HG03558 (cell line): ENCODE results near the gene USP49.

Source experiments
- ATAC-seq: cut with Tn5 transposase; IDR thresholded peaks from one replicate; pipeline ENCODE4 v1.9.1; 2021; ENCODE audit warnings: moderate number of reproducible peaks; ENCODE audit not compliant: unreplicated experiment; ENCODE audit errors: extremely low read depth

USP49 gene

GRCh38 chr6:41878246-41878645 is 16.9 kb downstream of the USP49 start:
- ATAC-seq: no peak

GRCh38 chr6:41877051-41877680 is 18.0 kb downstream of the USP49 start:
- no peak for ATAC-seq

GRCh38 chr6:41874741-41875140 is 20.4 kb downstream of the USP49 start:
- no peak for ATAC-seq

GRCh38 chr6:41872147-41872546 is 23.0 kb downstream of the USP49 start:
- ATAC-seq: no peak

- ATAC-seq: no peak
Observed at GRCh38 chr6:41871691-41872090, 23.5 kb downstream of the USP49 start.

GRCh38 chr6:41859356-41859755 is 35.8 kb downstream of the USP49 start:
- no peak for ATAC-seq

- ATAC-seq: no peak
Observed at GRCh38 chr6:41858703-41859102, 36.5 kb downstream of the USP49 start.

GRCh38 chr6:41850861-41851260 is 44.3 kb downstream of the USP49 start:
- no peak for ATAC-seq

- no peak for ATAC-seq
Observed at GRCh38 chr6:41846666-41847237, 48.4 kb downstream of the USP49 start.

- no peak for ATAC-seq
Observed at GRCh38 chr6:41843178-41843577, 52.0 kb downstream of the USP49 start.

GRCh38 chr6:41840326-41840725 is 54.8 kb downstream of the USP49 start:
- no peak for ATAC-seq

- no peak for ATAC-seq
Observed at GRCh38 chr6:41836660-41837052, 58.5 kb downstream of the USP49 start.

GRCh38 chr6:41836022-41836659 is 59.0 kb downstream of the USP49 start:
- ATAC-seq: no peak

- no peak for ATAC-seq
Observed at GRCh38 chr6:41832263-41832662, 62.9 kb downstream of the USP49 start.

- ATAC-seq: no peak
Observed at GRCh38 chr6:41826343-41827022, 68.7 kb downstream of the USP49 start.

GRCh38 chr6:41824571-41825569 is 70.3 kb downstream of the USP49 start:
- no peak for ATAC-seq

GRCh38 chr6:41823178-41823577 is 72.0 kb downstream of the USP49 start:
- no peak for ATAC-seq

GRCh38 chr6:41822021-41822420 is 73.2 kb downstream of the USP49 start:
- no peak for ATAC-seq

- ATAC-seq: no peak
Observed at GRCh38 chr6:41821266-41821665, 73.9 kb downstream of the USP49 start.
